ENCODE data around the gene COL7A1. TPM values are rescaled to one million over a fixed set of nuclear protein-coding genes. Genes with fewer than 3 reads are reported as not detected.

COL7A1 gene
- total RNA-seq, 2 donors from 2014 or later = 4.2 to 5.3 TPM

DNA sequence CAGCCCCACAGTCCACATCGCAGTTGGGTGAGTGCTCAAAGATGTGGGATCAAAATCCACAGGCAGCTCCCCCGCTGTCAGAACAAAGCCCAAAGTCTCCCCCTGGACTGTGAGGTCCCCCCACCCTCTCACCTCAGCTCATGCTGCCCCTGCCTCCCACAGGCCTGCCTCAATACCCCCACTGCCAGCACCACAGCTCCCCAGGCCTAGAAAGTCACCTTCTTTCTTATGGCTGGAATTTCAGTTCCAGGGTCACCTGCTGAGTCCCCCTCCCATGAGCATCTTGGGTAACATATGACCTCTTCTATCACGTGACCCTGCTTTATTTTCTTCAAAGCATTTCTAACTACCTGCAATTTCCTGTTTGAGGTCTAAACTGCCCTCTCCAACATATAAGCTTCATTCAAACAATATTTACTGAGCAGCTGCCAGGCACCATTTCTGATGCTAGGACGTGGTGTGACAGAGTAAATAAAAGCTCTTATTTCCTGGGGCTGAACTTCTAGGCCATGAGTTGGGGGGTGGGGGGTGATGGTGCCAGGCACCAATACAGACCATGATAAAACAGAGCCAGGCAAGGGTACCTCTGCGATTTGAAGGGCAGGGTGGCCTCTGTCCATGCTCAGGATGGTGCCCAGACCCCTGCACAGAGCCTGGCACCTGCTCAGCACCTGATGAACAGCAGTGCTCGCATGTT, 28.9 kb upstream of the COL7A1 start:
- peak; percentile 68 for DNase-seq (ENCODE audit: low spot score)
- intact Hi-C loops (cut with DNase I) = no loop called here

GRCh38 chr3:48621461-48621869, 26.3 kb upstream of the COL7A1 start, which contains the start of gene TMEM89:
TSS of gene TMEM89 (minus strand) at chr3:48621769. CDS start at chr3:48621756, 13 bp downstream.
- intact Hi-C loops (cut with DNase I) = no loop called here
- peak; percentile 73 for DNase-seq (ENCODE audit: low spot score)

GRCh38 chr3:48619541-48620524, 24.7 kb upstream of the COL7A1 start:
- DNase-seq (ENCODE audit: low spot score) = peak; percentile 65
- intact Hi-C loops (cut with DNase I) = no loop called here

DNA sequence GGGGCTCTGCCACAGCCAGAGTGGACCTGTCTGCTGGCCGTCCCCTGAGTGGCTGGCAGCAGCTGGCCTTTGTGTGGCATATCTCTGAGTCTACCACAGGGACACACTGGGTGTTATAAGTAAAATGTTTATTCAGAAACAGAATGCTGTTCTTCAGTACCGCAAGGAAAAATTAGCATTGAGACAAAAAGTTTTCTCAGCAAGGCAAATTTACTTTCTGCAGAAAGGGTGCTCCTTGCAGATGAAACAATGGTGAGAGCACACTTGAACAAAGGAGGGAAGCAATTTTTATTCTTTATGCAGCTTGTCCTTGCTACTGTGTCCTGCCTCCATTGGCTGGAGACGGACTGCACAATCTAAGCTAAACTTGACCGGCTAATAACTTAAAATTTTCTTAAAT, 22.4 kb upstream of the COL7A1 start:
- intact Hi-C loops (cut with DNase I) = no loop called here
- no peak for DNase-seq (ENCODE audit: low spot score)

DNA sequence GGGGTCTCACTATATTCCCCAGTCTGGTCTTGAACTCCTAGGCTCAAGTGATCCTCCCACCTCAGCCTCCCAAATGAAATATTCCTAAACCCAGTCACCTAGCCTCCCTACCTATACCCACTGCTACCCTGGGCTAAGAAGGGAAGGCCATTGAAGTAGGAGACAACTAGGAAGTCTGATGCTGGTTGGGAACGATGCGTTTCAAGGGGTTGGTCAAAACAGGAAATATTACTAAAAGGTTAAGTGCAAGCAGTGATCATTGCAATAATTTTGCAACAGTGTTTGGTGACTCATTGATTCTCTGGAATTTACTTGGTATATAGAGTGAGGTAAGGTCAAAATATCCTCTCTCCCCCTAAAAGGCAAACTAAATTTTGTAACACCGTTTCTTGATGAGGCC, 18.9 kb upstream of the COL7A1 start:
- DNase-seq (ENCODE audit: low spot score) = no peak
- intact Hi-C loops (cut with DNase I) = no loop called here

- no peak for DNase-seq (ENCODE audit: low spot score)
- intact Hi-C loops (cut with DNase I) = no loop called here
Measured at GRCh38 chr3:48612309-48612708, 17.2 kb upstream of the COL7A1 start.

GRCh38 chr3:48609088-48610005, 14.2 kb upstream of the COL7A1 start, which contains the start of gene UQCRC1:
TSS of gene UQCRC1 (minus strand) at chr3:48609646. CDS start at chr3:48609620, 26 bp downstream.
- peak; percentile 98 for DNase-seq (ENCODE audit: low spot score)
- intact Hi-C loops (cut with DNase I) = no loop called here

- intact Hi-C loops (cut with DNase I) = no loop called here
- DNase-seq (ENCODE audit: low spot score) = no peak
Measured at GRCh38 chr3:48607519-48607918, 12.4 kb upstream of the COL7A1 start.

- intact Hi-C loops (cut with DNase I) = no loop called here
- DNase-seq (ENCODE audit: low spot score) = no peak
Measured at GRCh38 chr3:48601622-48601994, 6.5 kb upstream of the COL7A1 start.

DNA sequence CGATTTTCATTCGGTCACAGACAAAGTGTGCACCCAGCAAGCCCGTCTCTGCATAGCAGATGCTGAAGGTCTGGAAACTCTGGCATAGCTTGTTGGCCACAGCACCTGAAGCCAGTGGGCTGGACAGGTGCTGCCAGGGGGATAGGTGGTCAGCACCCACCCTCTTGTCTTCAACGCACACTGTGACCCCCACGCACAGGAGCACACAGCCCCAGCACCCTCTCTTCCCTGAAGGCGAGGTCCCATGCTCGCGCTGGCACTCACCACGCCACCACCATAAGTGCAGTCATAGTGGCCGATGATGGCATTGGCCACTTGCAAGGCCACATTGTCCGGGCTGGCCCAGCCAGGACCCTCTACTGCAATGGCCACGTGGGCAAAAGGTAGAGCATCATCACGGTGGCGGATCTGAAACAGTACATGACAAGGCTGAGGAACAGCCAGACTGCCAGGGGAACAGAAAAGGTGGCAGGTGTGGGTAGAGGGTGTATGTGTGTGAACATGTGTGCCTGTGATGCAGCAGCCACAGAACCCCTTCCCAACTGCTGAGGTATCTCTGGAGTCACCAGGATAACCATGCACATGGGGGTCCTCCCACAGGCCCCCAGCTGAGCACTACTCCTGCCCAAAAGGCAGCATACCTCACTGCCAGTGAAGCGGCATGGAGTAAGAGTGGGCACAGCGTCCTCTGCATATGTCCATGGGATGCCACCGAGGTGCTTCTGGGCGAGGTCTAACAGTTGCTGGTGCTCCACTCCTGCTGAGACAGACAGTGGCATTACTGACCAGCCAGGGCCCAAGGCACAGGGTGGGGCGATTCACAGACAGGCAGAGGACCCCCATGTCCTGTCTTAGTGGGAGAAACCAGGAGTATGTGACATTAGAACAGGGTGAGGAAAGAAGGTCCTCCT, 5.8 kb upstream of the COL7A1 start:
- intact Hi-C loops (cut with DNase I) = no loop called here
- no peak for DNase-seq (ENCODE audit: low spot score)

- DNase-seq (ENCODE audit: low spot score) = no peak
- intact Hi-C loops (cut with DNase I) = no loop called here
Measured at GRCh38 chr3:48599509-48600285, 4.6 kb upstream of the COL7A1 start.

- intact Hi-C loops (cut with DNase I) = no loop called here
- no peak for DNase-seq (ENCODE audit: low spot score)
Measured at GRCh38 chr3:48599077-48599501, 4.0 kb upstream of the COL7A1 start.

DNA sequence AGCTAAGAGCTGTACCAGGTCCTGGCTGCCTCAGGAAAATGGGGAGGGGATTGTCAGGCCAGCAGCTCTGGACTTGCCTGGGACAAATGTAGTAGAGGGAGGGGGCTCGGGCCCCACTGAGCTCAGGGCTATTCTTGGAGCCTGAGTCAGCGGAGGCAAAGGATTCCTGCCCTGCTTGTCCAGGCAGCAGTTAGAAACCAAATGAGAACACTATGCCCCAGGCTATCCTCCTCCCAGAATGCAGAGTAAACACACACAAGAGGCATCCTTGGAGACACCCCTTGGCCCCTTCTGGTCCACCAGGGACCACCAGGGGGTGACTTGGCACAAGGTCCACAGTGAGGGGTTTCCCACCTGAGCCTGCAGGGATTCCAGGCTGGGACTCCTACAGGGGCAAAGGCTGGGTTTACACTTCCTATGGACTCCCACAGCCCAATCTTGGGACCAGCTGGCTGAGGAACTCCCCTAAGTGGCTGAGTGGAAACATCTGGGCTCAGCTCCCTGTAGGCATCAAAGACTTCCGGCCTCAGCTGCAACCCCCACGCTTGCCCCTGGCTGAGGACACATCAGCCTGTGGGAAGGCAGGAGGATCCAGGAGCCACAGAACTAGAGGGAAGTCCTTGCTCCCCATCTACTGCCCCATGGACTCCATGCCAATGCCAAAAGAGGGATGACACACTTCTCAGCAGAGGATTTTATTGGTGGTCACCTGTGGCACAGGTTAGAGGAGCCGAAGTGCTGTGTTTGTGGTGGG, 3.4 kb upstream of the COL7A1 start:
- no peak for DNase-seq (ENCODE audit: low spot score)
- intact Hi-C loops (cut with DNase I) = no loop called here

DNA sequence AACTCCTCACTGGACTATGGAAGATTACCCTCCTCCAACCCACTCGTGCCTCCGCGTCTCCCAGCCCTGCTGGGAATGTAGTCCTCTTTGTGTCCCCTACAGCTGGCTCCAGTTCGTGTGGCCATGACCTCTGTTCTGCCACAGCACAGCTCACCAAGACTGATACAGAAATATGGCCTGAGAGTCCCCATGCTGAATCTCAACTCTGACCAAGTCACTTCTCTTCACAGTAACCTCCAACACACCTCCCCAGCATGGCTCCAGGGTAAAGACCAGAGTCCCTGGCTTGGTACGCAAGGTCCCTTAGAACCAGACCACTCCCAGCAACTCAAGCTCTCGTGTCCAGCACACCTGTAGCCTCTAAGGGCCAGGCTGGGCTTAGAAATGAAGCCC, 2.3 kb upstream of the COL7A1 start:
- DNase-seq (ENCODE audit: low spot score) = no peak
- intact Hi-C loops (cut with DNase I) = no loop called here

- intact Hi-C loops (cut with DNase I) = no loop called here
- no peak for DNase-seq (ENCODE audit: low spot score)
Measured at GRCh38 chr3:48596676-48597407, 1.7 kb upstream of the COL7A1 start.

- DNase-seq (ENCODE audit: low spot score) = no peak
- intact Hi-C loops (cut with DNase I) = no loop called here
Measured at GRCh38 chr3:48596157-48596556, 1.0 kb upstream of the COL7A1 start.

Data from posterior vena cava (tissue), 2 donors.